MCF 10A (cell line): ENCODE measurements around the gene LENG9. TPM values are rescaled to one million over a fixed set of nuclear protein-coding genes. Genes with fewer than 3 reads are reported as not detected.

ENCODE experiments used
- BruUV-seq: library from RNA; stranded (reverse); fragments of 400-500 nt; replicated peaks from 2 replicates; lab custom pipeline; 2021; lab: Mats Ljungman, UMichigan
- CTCF ChIA-PET: fragments of 300-600 bp; sonication (Branson Sonifier 250); formaldehyde crosslinking; extraction: SDS; loops from one replicate; lab custom pipeline; 2021; ENCODE audit warnings: antibody characterized with exemption, inconsistent platforms; lab: Yijun Ruan, JAX
- POLR2A ChIA-PET: fragments of 300-600, 350-650 bp; sonication (Branson Sonifier 250); formaldehyde crosslinking; extraction: SDS; loops from one replicate; lab custom pipeline; 2020; ENCODE audit warnings: antibody characterized with exemption, inconsistent platforms; lab: Yijun Ruan, JAX
- DNase-seq: peaks from one replicate; pipeline ENCODE4 v3.0.0-alpha.2; 2018; ENCODE audit not compliant: unreplicated experiment
- H3K27ac Mint-ChIP-seq: one replicate; pipeline ENCODE4 v1.8.0; 2022; ENCODE audit warnings: mild to moderate bottlenecking, low read depth, mixed read lengths; ENCODE audit not compliant: unreplicated experiment
- H3K27me3 Mint-ChIP-seq: one replicate; pipeline ENCODE4 v1.8.0; 2022; ENCODE audit warnings: mixed read lengths; ENCODE audit not compliant: insufficient read depth, unreplicated experiment
- H3K36me3 Mint-ChIP-seq: one replicate; pipeline ENCODE4 v1.8.0; 2022; ENCODE audit warnings: mild to moderate bottlenecking, moderate library complexity, mixed read lengths; ENCODE audit not compliant: insufficient read depth, unreplicated experiment
- H3K4me1 Mint-ChIP-seq: one replicate; pipeline ENCODE4 v1.8.0; 2022; ENCODE audit warnings: mixed read lengths; ENCODE audit not compliant: insufficient read depth, unreplicated experiment
- H3K4me3 Mint-ChIP-seq: one replicate; pipeline ENCODE4 v1.8.0; 2022; ENCODE audit warnings: mild to moderate bottlenecking, moderate library complexity, mixed read lengths; ENCODE audit not compliant: unreplicated experiment
- H3K9me3 Mint-ChIP-seq: one replicate; pipeline ENCODE4 v1.8.0; 2022; ENCODE audit warnings: mixed read lengths; ENCODE audit not compliant: unreplicated experiment
- intact Hi-C: fragments of 100-400 bp; cut with micrococcal nuclease; formaldehyde crosslinking; loops from 2 replicates; pipeline ENCODE4 v1.14.1; 2022
- total RNA-seq: library from RNA; stranded (reverse); gene quantifications from 2 replicates; pipeline ENCODE4 v1.2.3, GENCODE V29; 2022
- TF ChIP-seq, protein P1 (sequence below): fragments of 200-600 bp; IDR thresholded peaks from one replicate; pipeline ENCODE4 v1.8.0; 2022; ENCODE audit warnings: antibody characterized with exemption, mild to moderate bottlenecking; ENCODE audit not compliant: unreplicated experiment

The LENG9 gene
- total RNA-seq, 1 experiment from 2014 or later = 9.3 TPM

DNA sequence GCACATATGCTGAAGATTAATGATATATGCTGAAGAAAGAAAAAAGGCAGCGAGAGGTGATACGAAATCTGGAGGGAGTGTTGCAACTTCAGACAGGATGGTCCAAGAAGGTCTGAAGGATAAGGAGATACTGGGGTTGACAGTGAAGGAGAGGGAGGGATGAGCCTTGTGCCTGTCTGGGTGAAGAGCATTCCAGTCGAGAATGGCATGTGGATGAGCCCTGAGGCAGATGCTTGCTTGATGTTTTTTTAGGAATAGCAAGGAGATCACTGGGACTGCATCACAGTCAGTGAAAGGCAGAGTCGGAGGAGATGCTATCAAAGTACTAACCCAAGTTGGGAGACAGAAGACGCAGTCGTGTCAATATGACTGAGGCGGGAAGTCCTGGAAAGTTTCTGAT is 25.8 kb upstream of the LENG9 start:
- ChIA-PET POLR2A (no interaction called here), CTCF (interaction anchor here (1.3 kb wide), 1 partner anchor 9 kb away, joined by 6 read pairs; no protein-coding TSS in a partner anchor)
- intact Hi-C loops = no loop called here

DNA sequence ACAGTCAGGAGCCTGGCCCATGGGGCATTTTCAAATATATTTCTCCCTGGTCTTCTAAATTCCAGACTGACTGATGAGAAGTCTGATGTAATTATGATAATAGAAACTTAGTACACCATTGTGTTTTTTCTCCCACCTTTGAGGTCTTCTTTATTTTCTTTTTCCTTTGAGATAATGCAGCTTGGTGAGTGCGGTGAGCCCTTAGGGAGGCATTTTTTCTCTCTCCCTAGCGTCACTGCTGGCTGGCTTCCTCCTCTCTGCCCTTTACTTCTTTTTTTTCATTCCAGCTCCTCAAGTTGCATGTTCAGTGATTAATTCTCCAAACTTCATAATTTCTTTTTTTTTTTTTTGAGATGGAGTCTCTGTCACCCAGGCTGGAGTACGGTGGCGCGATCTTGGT is 22.3 kb upstream of the LENG9 start:
- no peak for DNase-seq
- peaks cover 3% of the 10 kb centered on the region for H3K9me3 Mint-ChIP-seq
- ChIA-PET CTCF (interaction anchor here (0.6 kb wide), 1 partner anchor 220 kb away, joined by 3 read pairs; no protein-coding TSS in a partner anchor), POLR2A (no interaction called here)
- no peak overlapping the region for H3K4me3 Mint-ChIP-seq
- BruUV-seq = no TSS peak
- no peaks in the 10 kb centered on the region for H3K4me1 Mint-ChIP-seq
- TF ChIP-seq, protein P1, sequence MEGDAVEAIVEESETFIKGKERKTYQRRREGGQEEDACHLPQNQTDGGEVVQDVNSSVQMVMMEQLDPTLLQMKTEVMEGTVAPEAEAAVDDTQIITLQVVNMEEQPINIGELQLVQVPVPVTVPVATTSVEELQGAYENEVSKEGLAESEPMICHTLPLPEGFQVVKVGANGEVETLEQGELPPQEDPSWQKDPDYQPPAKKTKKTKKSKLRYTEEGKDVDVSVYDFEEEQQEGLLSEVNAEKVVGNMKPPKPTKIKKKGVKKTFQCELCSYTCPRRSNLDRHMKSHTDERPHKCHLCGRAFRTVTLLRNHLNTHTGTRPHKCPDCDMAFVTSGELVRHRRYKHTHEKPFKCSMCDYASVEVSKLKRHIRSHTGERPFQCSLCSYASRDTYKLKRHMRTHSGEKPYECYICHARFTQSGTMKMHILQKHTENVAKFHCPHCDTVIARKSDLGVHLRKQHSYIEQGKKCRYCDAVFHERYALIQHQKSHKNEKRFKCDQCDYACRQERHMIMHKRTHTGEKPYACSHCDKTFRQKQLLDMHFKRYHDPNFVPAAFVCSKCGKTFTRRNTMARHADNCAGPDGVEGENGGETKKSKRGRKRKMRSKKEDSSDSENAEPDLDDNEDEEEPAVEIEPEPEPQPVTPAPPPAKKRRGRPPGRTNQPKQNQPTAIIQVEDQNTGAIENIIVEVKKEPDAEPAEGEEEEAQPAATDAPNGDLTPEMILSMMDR = no peak
- H3K36me3 Mint-ChIP-seq = no peaks in the 10 kb centered on the region
- intact Hi-C loops = no loop called here
- no peak overlapping the region for H3K27ac Mint-ChIP-seq
- H3K27me3 Mint-ChIP-seq = peaks cover 28% of the 10 kb centered on the region

More for the DNA sequence above, 25.8 kb upstream of the LENG9 start:
- no peak overlapping the region for H3K4me3 Mint-ChIP-seq
- no peaks in the 10 kb centered on the region for H3K36me3 Mint-ChIP-seq
- no peak overlapping the region for H3K27ac Mint-ChIP-seq
- no peak for DNase-seq
- BruUV-seq = no TSS peak
- TF ChIP-seq, protein P1 = no peak
- H3K27me3 Mint-ChIP-seq = peaks cover 31% of the 10 kb centered on the region
- no peaks in the 10 kb centered on the region for H3K4me1 Mint-ChIP-seq
- H3K9me3 Mint-ChIP-seq = peaks cover 8% of the 10 kb centered on the region

DNA sequence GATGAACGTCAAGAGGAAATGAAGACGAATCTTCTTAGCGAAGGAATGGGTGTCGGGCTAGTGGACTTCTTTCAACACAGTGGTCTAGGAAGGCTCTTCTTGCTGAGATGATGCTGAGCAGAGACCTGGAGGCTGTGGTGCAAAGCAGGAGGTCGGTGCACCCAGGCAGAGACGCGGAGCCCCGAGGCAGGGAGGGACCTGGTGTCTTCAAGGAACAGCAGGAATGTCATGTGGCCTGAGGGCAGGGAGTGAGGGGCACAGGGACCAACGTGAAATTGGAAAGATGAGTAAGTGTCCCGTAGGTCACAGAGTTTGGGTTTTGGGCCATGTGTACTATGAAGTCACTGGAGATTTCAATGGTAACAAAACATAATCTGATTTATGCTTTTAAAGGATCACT is 20.9 kb upstream of the LENG9 start:
- CTCF ChIA-PET = interaction anchor here (0.7 kb wide), 1 partner anchor 93 kb away, joined by 3 read pairs; no protein-coding TSS in a partner anchor
- no peak overlapping the region for H3K4me3 Mint-ChIP-seq
- TF ChIP-seq, protein P1 = no peak

DNA sequence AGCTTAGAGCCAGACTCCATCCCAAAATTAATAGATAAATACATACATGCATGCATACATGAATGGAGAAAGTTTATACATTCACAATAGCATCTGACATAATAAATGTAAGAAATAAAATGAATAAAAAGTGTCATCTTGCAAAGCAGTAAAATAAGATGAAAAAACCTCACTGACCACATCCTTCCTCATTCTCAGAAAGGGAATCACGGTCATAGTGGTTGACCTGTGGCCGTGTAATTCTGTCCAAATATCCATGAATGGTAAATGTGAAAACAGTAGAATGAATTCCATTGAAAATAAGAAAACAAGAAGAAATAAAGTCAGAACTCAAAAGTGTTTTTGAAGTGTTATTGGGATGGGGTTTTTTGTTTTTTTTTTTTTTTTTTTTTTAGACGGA is 19.3 kb upstream of the LENG9 start:
- Mint-ChIP-seq H3K4me3 (no peak overlapping the region), H3K27ac (no peak overlapping the region), H3K4me1 (no peaks in the 10 kb centered on the region), H3K36me3 (no peaks in the 10 kb centered on the region), H3K27me3 (peaks cover 23% of the 10 kb centered on the region), H3K9me3 (no peaks in the 10 kb centered on the region)
- POLR2A ChIA-PET = no interaction called here
- no TSS peak for BruUV-seq
- TF ChIP-seq, protein P1 = no peak
- intact Hi-C loops = no loop called here
- DNase-seq = no peak
- CTCF ChIA-PET = interaction anchor here (0.7 kb wide), 1 partner anchor 585 kb away, joined by 5 read pairs; no protein-coding TSS in a partner anchor

More for the DNA sequence above, 20.9 kb upstream of the LENG9 start:
- H3K27ac Mint-ChIP-seq = no peak overlapping the region
- POLR2A ChIA-PET = no interaction called here
- no peaks in the 10 kb centered on the region for H3K36me3 Mint-ChIP-seq
- no peaks in the 10 kb centered on the region for H3K9me3 Mint-ChIP-seq
- no peak for DNase-seq
- peaks cover 23% of the 10 kb centered on the region for H3K27me3 Mint-ChIP-seq
- intact Hi-C loops = no loop called here
- no peaks in the 10 kb centered on the region for H3K4me1 Mint-ChIP-seq
- no TSS peak for BruUV-seq
